ENCODE measurements around the gene PF4V1.

GRCh38 chr4:73891739-73892405 is 38.8 kb downstream of the PF4V1 start:
- TF ChIP-seq EZH2 (optimal IDR thresholded peaks at IDR 0.05; ENCODE audit: low read depth, low read length) (no peak), CTCF (IDR thresholded peaks at IDR 0.05; ENCODE audit: low read length) (no peak)

All from MM.1S (cell line).